ENCODE data around the gene TTBK1.

The TTBK1 gene

DNA sequence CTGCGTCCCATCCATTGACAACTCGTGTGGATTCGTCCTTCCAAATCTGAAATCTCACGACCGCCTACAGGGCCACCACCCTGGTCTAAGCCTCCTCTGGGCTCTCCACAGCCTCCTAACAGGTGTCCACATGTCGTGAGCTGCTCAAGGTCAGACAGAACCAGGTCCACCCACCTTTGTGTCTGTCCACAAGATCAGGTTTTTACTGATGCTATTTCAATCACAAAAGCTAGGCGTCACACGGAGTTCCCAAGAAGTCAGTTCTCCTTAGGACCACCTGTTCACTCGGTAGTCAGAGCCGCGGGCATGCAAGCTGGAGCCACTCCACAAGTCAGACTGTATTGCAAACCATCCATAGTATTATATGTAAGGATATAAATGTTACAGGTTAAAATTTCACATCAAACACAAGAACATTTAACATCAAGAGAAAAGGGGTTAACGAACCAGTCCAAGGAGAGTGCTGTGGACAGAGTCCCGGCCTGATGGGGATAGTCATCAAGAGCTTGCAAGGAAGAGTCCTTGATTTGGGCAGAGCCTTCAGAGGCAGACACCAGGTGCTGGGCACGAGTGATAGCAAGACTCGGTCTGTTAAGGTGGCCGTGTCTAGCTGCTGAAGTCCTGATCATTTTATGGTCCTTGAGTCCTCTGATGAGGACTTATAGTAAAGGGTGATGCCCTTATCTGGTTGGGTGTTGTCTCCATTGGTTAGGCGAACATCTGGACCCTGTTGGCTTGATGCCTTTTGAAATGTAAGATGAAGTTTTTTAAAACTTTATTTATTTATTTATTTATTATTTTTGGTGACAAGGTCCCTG is 13.3 kb upstream of the TTBK1 start:
- TF ChIP-seq JUND (IDR thresholded peaks at IDR 0.05; ENCODE audit: low read depth) = no peak
- in situ Hi-C loops (cut with HindIII; ENCODE audit: low pct_unique_long_range_greater_than_20kb, low sequenced_read_pairs) = no loop called here

DNA sequence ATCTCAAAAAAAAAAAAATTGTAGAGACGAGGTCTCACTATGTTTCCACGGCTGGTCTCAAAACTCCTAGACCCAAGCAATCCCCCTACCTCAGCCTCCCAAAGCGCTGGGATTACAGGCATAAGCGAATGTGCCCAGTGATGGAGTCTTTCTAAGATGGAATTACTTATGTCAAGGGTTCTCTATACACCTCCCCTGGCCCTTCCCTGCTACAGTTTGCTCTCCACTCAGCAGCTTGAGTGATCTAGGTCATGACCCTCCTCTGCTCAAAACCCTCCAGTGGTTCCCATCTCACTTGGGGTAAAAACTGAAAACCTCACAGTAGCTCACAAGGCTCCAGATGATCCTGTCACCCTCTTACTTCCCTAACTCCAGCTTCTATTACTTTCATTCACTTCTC is 12.2 kb upstream of the TTBK1 start:
- no peak for TF ChIP-seq JUND (IDR thresholded peaks at IDR 0.05; ENCODE audit: low read depth)
- no peak for DNase-seq (ENCODE audit: low read depth in 1 of 2, low spot score in 1 of 2)
- in situ Hi-C loops (cut with HindIII; ENCODE audit: low pct_unique_long_range_greater_than_20kb, low sequenced_read_pairs) = no loop called here

More for the DNA sequence above, 13.3 kb upstream of the TTBK1 start:
- DNase-seq (ENCODE audit: low read depth in 1 of 2, low spot score in 1 of 2) = no peak

DNA sequence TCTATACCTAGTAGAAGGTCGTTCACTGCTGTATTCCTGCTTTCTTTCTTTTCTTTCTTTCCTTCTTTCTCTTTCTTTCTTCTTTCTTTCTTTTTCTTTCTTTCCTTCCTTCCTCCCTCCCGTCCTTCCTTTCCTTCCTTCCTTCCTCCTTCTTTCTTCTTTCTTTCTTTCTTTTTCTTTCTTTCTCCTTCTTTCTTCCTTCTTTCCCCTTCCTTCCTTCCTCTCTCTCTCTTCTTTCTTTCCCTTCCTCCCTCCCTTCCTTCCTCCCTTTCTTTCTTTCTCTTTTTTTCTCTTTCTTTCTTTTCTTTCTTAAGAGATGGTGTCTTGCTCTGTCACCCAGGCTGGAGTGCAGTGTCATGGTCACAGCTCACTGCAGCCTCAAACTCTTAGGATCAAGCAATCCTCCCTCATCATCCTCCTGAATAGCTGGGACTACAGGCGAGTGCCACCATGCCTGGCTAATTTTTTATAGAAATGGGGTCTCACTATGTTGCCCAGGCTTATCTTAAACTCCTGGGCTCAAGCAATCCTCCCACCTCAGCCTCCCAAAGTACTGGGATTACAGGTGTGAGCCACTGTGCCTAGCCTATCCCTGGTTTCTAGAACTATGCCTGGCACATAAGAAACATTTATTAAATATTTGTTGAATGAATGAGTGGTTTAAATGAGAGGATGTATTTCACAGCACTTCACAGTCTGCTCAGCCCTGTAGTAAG is 11.4 kb upstream of the TTBK1 start:
- TF ChIP-seq JUND (IDR thresholded peaks at IDR 0.05; ENCODE audit: low read depth) = no peak
- no peak for DNase-seq (ENCODE audit: low read depth in 1 of 2, low spot score in 1 of 2)
- in situ Hi-C loops (cut with HindIII; ENCODE audit: low pct_unique_long_range_greater_than_20kb, low sequenced_read_pairs) = no loop called here

DNA sequence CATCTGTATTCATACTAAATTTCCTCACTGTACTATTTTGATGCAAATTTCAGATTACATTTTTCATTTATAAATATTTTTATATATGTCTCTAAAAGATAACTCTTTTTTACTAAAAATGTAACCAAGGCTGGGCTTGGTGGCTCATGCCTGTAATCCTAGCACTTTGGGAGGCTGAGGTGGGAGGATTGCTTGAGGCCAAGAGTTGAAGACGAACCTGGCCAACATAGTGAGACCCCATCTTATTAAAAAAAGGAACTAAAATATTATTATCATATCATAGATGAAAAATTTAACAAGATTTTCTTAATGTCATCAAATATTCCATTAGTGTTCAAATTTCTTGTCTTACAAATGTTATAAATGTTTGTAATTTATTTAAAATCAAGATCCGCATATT is 7.4 kb upstream of the TTBK1 start:
- in situ Hi-C loops (cut with HindIII; ENCODE audit: low pct_unique_long_range_greater_than_20kb, low sequenced_read_pairs) = no loop called here
- no peak for DNase-seq (ENCODE audit: low read depth in 1 of 2, low spot score in 1 of 2)
- TF ChIP-seq JUND (IDR thresholded peaks at IDR 0.05; ENCODE audit: low read depth) = no peak

GRCh38 chr6:43239054-43239453 is 4.2 kb upstream of the TTBK1 start:
- no peak for TF ChIP-seq JUND (IDR thresholded peaks at IDR 0.05; ENCODE audit: low read depth)
- DNase-seq (ENCODE audit: low read depth in 1 of 2, low spot score in 1 of 2) = no peak
- in situ Hi-C loops (cut with HindIII; ENCODE audit: low pct_unique_long_range_greater_than_20kb, low sequenced_read_pairs) = no loop called here

- DNase-seq (ENCODE audit: low read depth in 1 of 2, low spot score in 1 of 2) = no peak
- TF ChIP-seq JUND (IDR thresholded peaks at IDR 0.05; ENCODE audit: low read depth) = no peak
- in situ Hi-C loops (cut with HindIII; ENCODE audit: low pct_unique_long_range_greater_than_20kb, low sequenced_read_pairs) = no loop called here
Observed at GRCh38 chr6:43240950-43241349, 2.3 kb upstream of the TTBK1 start.

DNA sequence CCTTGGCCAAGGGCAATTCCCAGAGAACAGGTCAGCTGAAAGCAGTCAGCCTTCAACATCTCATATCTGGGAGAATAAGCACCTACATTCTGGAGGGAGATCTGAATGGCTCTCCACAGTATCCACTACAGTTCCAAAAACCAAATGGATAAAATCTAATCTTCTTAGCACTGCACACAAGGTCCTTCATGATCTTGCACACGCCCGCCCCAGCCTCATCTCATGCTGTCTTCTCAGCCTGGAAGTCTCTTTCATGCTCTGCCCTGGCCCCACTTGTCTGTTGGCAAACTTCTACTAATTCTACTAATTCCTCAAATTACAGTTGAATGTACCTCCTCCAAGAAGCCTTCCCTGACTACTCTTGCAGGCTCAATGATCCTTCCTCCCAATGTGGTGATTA is 1.8 kb upstream of the TTBK1 start:
- no peak for DNase-seq (ENCODE audit: low read depth in 1 of 2, low spot score in 1 of 2)
- in situ Hi-C loops (cut with HindIII; ENCODE audit: low pct_unique_long_range_greater_than_20kb, low sequenced_read_pairs) = no loop called here
- TF ChIP-seq JUND (IDR thresholded peaks at IDR 0.05; ENCODE audit: low read depth) = no peak

- no peak for TF ChIP-seq JUND (IDR thresholded peaks at IDR 0.05; ENCODE audit: low read depth)
- in situ Hi-C loops (cut with HindIII; ENCODE audit: low pct_unique_long_range_greater_than_20kb, low sequenced_read_pairs) = no loop called here
- no peak for DNase-seq (ENCODE audit: low read depth in 1 of 2, low spot score in 1 of 2)
Observed at GRCh38 chr6:43243664-43244321, 512 bp downstream of the TTBK1 start.

DNA sequence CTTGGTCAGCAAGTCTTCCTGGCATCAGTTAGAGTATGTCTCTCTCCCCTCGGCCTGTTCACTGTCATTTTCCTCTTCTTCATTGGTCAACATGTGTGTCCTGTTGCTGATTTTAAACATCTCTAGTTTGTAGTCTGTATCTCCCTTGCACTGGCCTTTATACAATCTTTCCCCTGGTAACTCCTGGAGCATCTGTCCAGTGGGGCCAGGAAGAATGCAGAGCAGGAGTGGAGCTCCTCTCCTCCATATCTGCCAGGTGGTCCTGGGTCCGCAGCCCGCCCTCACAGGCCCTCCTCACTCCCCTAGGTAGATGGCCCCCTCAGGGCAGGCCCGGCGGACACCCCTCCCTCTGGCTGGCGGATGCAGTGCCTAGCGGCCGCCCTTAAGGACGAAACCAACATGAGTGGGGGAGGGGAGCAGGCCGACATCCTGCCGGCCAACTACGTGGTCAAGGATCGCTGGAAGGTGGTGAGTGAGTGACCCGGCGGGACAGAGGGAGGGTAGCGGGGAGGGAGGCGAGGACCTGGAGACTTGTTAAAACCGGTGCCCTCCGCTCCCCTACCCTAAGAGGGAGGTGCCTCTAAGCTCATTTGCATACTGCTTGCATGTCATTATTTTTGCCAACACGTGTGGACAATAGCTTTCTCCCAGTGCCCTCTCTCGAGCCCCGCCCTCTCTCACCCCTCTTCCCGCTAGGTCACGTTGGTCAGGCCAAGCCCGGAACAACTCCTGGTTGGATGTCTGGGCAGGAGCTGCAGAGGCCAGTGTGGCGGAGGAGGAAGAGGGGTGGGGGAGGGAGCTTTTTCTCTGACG is 3.2 kb downstream of the TTBK1 start:
- no peak for TF ChIP-seq JUND (IDR thresholded peaks at IDR 0.05; ENCODE audit: low read depth)
- in situ Hi-C loops (cut with HindIII; ENCODE audit: low pct_unique_long_range_greater_than_20kb, low sequenced_read_pairs) = no loop called here
- peak; percentile 93 to 95 for DNase-seq (ENCODE audit: low read depth in 1 of 2, low spot score in 1 of 2)

DNA sequence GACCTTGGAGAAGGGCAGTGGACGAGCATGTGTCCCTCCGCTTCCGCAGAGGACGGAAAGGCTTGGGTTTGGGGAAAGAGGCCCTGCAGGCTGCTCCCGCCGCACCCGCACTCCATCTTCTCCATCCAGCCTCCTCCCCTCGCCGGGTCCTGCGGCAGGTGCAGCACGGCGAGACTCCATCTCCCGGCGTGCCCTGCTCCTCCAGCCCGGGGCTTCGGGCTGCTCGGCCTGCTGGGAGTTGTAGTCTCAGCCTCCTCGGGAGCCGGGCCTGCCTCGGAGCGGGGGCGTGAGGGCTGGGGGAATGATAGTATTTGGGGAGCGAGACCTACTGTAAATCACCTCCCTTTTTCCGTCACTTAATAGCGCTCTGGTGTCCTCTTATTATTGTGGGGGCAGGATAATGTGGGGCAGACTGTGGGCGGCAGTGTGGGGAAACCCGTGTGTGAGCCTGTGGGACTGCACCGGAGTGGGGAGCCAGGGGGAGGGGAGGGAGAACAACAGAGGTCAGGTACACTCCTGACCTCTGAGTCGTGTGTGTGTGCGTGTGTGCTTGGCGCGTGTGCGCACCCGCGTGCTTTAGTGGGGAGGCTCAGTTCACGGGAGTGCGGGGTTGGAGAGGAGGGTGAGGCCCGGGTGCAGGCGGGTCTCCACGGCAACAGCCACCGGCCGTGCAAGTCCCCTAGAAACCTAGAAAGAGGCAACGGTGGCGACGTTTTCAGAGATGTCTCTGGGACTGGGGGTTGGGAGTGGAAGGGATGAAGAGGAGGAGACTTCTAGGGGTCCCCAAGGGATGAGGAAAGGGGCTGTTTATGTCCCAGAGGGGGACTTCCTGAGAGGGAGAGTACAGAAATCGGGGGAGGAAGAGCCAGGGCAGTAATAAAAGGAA is 4.1 kb downstream of the TTBK1 start:
- no peak for TF ChIP-seq JUND (IDR thresholded peaks at IDR 0.05; ENCODE audit: low read depth)
- in situ Hi-C loops (cut with HindIII; ENCODE audit: low pct_unique_long_range_greater_than_20kb, low sequenced_read_pairs) = no loop called here
- DNase-seq (ENCODE audit: low read depth in 1 of 2, low spot score in 1 of 2) = peak; percentile 90 to 98

DNA sequence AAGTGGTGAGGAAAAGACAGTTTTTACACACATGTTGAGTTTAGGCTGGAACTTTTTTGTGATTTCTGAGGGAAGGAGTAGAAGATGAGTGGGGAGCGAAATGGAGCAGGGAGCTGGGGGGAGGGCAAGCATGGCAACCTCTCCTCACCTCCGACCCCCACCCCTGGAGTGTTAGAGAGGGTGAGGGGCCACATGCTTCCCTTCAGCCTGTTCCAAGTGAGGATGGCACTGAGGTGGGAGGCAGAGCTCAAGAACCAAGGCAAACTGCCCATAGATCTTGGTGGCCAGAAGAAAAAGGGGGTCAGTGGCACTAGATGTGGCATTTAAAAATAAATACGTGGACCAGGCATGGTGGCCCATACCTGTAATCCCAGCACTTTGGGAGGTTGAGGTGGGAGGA is 4.8 kb downstream of the TTBK1 start:
- DNase-seq (ENCODE audit: low read depth in 1 of 2, low spot score in 1 of 2) = no peak
- TF ChIP-seq JUND (IDR thresholded peaks at IDR 0.05; ENCODE audit: low read depth) = no peak
- in situ Hi-C loops (cut with HindIII; ENCODE audit: low pct_unique_long_range_greater_than_20kb, low sequenced_read_pairs) = no loop called here
